ENCODE results near the gene LRBA. TPM values are rescaled to one million over a fixed set of nuclear protein-coding genes. Genes with fewer than 3 reads are reported as not detected.

Gene LRBA
- total and polyA plus RNA-seq, 9 of the 15 experiments (the other 6 are each of a cell fraction or from before 2014, with no cell fraction given) = 24.2 to 88.7 (median 59.7) TPM

DNA sequence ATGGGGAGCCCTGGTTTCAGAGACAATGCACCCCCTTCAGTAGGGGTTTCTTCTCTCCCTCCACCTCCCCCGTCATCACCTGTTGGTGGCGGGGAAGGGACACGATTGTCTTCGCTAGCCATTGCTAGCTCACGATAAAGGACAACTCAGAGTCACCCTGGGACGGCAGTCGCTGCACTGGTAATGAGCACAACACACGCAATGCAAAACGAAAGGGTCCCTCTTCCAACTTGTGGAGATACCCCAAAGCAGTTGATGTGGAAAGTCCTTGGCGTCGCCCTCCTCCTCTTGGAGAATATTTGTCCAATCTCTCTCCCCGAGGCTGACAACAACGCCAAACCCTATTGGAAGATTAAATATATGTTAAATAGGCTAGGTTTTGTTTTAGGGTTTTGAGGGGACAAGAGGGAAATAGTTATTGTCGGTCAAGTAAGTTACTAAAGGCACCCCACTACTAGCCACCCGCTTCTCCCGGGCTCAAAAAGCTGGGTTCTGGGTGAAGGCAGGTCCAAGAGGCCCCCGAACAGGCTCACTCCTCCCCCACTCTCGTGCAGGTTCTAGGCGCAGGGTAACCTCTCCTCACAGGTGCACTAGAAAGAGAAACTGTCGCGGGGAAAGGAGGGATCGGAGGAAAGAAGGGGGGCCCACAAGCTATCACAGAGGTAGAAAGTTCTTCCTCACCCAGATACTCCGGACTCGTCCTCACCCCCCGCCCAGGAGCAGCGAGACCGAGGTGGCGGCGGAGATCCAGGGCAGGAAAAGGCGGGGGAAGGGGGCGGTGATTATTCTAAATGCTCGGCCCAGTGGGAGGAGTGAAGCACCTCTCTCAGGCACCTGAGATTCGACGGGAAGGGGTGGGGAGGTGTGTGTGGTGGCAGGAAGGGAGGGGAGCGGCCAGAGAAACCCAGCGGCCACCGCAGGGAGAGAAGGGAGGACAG lies at the start of gene LRBA (continued):
- TF ChIP-seq, protein P1, sequence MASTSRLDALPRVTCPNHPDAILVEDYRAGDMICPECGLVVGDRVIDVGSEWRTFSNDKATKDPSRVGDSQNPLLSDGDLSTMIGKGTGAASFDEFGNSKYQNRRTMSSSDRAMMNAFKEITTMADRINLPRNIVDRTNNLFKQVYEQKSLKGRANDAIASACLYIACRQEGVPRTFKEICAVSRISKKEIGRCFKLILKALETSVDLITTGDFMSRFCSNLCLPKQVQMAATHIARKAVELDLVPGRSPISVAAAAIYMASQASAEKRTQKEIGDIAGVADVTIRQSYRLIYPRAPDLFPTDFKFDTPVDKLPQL (IDR thresholded peaks at IDR 0.05; ENCODE audit: extremely low read depth, insufficient read length) = no peak
- TF ChIP-seq NCOR1 (IDR thresholded peaks at IDR 0.05) = no peak
- no peak for TF ChIP-seq PCBP1 (IDR thresholded peaks at IDR 0.05; ENCODE audit: low read depth, low read length, poor library complexity, severe bottlenecking)
- no peak for TF ChIP-seq TOE1 (IDR thresholded peaks at IDR 0.05; ENCODE audit: borderline replicate concordance)
- no peak for TF ChIP-seq TOE1 (CRISPR knock-in tag; IDR thresholded peaks at IDR 0.05; ENCODE audit: borderline replicate concordance, low read depth)
- peak in 1 of 3 experiments; percentile 51 for TF ChIP-seq YY1 (IDR thresholded peaks at IDR 0.05; ENCODE audit: borderline replicate concordance in 1 of 3, control insufficient read depth in 1 of 3, extremely low read depth in 1 of 3, insufficient read depth in 3 of 3, insufficient read length in 1 of 3, insufficient replicate concordance in 2 of 3, low read depth in 1 of 3, low read length in 2 of 3)
- peak; percentile 62 for TF ChIP-seq SUPT5H (IDR thresholded peaks at IDR 0.05)
- TF ChIP-seq, protein P2, sequence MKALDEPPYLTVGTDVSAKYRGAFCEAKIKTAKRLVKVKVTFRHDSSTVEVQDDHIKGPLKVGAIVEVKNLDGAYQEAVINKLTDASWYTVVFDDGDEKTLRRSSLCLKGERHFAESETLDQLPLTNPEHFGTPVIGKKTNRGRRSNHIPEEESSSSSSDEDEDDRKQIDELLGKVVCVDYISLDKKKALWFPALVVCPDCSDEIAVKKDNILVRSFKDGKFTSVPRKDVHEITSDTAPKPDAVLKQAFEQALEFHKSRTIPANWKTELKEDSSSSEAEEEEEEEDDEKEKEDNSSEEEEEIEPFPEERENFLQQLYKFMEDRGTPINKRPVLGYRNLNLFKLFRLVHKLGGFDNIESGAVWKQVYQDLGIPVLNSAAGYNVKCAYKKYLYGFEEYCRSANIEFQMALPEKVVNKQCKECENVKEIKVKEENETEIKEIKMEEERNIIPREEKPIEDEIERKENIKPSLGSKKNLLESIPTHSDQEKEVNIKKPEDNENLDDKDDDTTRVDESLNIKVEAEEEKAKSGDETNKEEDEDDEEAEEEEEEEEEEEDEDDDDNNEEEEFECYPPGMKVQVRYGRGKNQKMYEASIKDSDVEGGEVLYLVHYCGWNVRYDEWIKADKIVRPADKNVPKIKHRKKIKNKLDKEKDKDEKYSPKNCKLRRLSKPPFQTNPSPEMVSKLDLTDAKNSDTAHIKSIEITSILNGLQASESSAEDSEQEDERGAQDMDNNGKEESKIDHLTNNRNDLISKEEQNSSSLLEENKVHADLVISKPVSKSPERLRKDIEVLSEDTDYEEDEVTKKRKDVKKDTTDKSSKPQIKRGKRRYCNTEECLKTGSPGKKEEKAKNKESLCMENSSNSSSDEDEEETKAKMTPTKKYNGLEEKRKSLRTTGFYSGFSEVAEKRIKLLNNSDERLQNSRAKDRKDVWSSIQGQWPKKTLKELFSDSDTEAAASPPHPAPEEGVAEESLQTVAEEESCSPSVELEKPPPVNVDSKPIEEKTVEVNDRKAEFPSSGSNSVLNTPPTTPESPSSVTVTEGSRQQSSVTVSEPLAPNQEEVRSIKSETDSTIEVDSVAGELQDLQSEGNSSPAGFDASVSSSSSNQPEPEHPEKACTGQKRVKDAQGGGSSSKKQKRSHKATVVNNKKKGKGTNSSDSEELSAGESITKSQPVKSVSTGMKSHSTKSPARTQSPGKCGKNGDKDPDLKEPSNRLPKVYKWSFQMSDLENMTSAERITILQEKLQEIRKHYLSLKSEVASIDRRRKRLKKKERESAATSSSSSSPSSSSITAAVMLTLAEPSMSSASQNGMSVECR (CRISPR knock-in tag; IDR thresholded peaks at IDR 0.05) = peak; percentile 35; the same call in 1 of the 2 replicates
- no peak for TF ChIP-seq PURB (CRISPR knock-in tag; IDR thresholded peaks at IDR 0.05; ENCODE audit: low read depth)
- no peak for TF ChIP-seq STAG1 (CRISPR knock-in tag; IDR thresholded peaks at IDR 0.05; ENCODE audit: borderline replicate concordance)
- TF ChIP-seq, protein P3, sequence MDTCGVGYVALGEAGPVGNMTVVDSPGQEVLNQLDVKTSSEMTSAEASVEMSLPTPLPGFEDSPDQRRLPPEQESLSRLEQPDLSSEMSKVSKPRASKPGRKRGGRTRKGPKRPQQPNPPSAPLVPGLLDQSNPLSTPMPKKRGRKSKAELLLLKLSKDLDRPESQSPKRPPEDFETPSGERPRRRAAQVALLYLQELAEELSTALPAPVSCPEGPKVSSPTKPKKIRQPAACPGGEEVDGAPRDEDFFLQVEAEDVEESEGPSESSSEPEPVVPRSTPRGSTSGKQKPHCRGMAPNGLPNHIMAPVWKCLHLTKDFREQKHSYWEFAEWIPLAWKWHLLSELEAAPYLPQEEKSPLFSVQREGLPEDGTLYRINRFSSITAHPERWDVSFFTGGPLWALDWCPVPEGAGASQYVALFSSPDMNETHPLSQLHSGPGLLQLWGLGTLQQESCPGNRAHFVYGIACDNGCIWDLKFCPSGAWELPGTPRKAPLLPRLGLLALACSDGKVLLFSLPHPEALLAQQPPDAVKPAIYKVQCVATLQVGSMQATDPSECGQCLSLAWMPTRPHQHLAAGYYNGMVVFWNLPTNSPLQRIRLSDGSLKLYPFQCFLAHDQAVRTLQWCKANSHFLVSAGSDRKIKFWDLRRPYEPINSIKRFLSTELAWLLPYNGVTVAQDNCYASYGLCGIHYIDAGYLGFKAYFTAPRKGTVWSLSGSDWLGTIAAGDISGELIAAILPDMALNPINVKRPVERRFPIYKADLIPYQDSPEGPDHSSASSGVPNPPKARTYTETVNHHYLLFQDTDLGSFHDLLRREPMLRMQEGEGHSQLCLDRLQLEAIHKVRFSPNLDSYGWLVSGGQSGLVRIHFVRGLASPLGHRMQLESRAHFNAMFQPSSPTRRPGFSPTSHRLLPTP (IDR thresholded peaks at IDR 0.05; ENCODE audit: borderline replicate concordance, extremely low read depth, insufficient read length) = no peak
- TF ChIP-seq TAF9B (IDR thresholded peaks at IDR 0.05; ENCODE audit: partially characterized antibody) = peak; percentile 8
- peak; percentile 61 for TF ChIP-seq NBN (IDR thresholded peaks at IDR 0.05; ENCODE audit: low read depth)

All from K562 (cell line).